Hepatocyte (in vitro differentiated cells): Measurements from ENCODE around the gene ADAMTS3. TPM values are rescaled to one million over a fixed set of nuclear protein-coding genes. Genes with fewer than 3 reads are reported as not detected.

Source experiments
- DNase-seq: peaks from one replicate; pipeline ENCODE4 v3.0.0-alpha.2; 2016; ENCODE audit warnings: low spot score
- H2AFZ ChIP-seq: fragments of 200-600 bp; sonication (generic); 2 replicates; pipeline ENCODE4 v1.6.0; 2016; ENCODE audit warnings: antibody characterized with exemption, mild to moderate bottlenecking
- H3K27ac ChIP-seq: fragments of 200-600 bp; sonication (generic); 2 replicates; pipeline ENCODE4 v1.5.1; 2016; ENCODE audit warnings: mild to moderate bottlenecking
- H3K27me3 ChIP-seq: fragments of 200-600 bp; sonication (generic); 2 replicates; pipeline ENCODE4 v1.6.1; 2016
- H3K36me3 ChIP-seq: fragments of 200-600 bp; sonication (generic); replicated peaks from 2 replicates; pipeline ENCODE4 v1.5.1; 2016; ENCODE audit warnings: low read depth; ENCODE audit not compliant: insufficient read depth
- H3K4me1 ChIP-seq: fragments of 200-600 bp; sonication (generic); 2 replicates; pipeline ENCODE4 v1.5.1; 2016; ENCODE audit warnings: mild to moderate bottlenecking, moderate library complexity; ENCODE audit not compliant: insufficient read depth
- H3K4me2 ChIP-seq: fragments of 200-600 bp; sonication (generic); 2 replicates; pipeline ENCODE4 v1.6.0; 2016
- H3K4me3 ChIP-seq: fragments of 200-600 bp; sonication (generic); 2 replicates; pipeline ENCODE4 v1.5.1; 2016; ENCODE audit warnings: mild to moderate bottlenecking
- H3K79me2 ChIP-seq: fragments of 200-600 bp; sonication (generic); 2 replicates; pipeline ENCODE4 v1.6.0; 2017; ENCODE audit warnings: mild to moderate bottlenecking
- H3K9me2 ChIP-seq: fragments of 200-600 bp; sonication (generic); replicated peaks from 2 replicates; pipeline ENCODE4 v1.6.0; 2017; ENCODE audit warnings: mild to moderate bottlenecking; ENCODE audit not compliant: insufficient read depth
- H3K9me3 ChIP-seq: fragments of 200-600 bp; sonication (generic); 2 replicates; pipeline ENCODE4 v1.5.1; 2016; ENCODE audit warnings: low read depth, mild to moderate bottlenecking
- H4K20me1 ChIP-seq: fragments of 200-600 bp; sonication (generic); 2 replicates; pipeline ENCODE4 v1.6.0; 2016; ENCODE audit warnings: mild to moderate bottlenecking; ENCODE audit not compliant: insufficient read depth, poor library complexity, severe bottlenecking
- CTCF ChIP-seq: fragments of 200-600 bp; sonication (generic); IDR thresholded peaks from 2 replicates; pipeline ENCODE4 v1.5.1; 2016; ENCODE audit warnings: antibody characterized with exemption, mild to moderate bottlenecking; ENCODE audit not compliant: poor library complexity
- EZH2 ChIP-seq: fragments of 200-600 bp; sonication (generic); IDR thresholded peaks from 2 replicates; pipeline ENCODE4 v1.6.1; 2016; ENCODE audit warnings: antibody characterized with exemption, mild to moderate bottlenecking, borderline replicate concordance
- EZH2phosphoT487 ChIP-seq: fragments of 200-600 bp; sonication (generic); IDR thresholded peaks from one replicate; pipeline ENCODE4 v1.6.1; 2018; ENCODE audit warnings: antibody characterized with exemption, mild to moderate bottlenecking, low read depth, moderate library complexity; ENCODE audit not compliant: unreplicated experiment, severe bottlenecking
- WGBS: methylation state at CpG from one replicate; pipeline ENCODE4 v1.1.6; 2016; ENCODE audit warnings: low lambda C conversion rate; ENCODE audit errors: missing lambda C conversion rate; 5-methylcytosine and 5-hydroxymethylcytosine counted together
- polyA plus RNA-seq: library from polyadenylated mRNA; unstranded; fragments of >200 nt; fragmentation: Nextera tagmentation; extraction: Ambion mirVana; gene quantifications from 2 replicates; pipeline ENCODE4 v1.2.1, GENCODE V29; 2016
- total RNA-seq: library from RNA; depleted of rRNA; stranded (reverse); fragments of >200 nt; gene quantifications from 2 replicates; pipeline ENCODE4 v1.2.3, GENCODE V29; 2014

The ADAMTS3 gene
- total and polyA plus RNA-seq, 2 experiments from 2014 or later, result 0.59 to 5.8 TPM

GRCh38 chr4:72341432-72341820 is 227.6 kb downstream of the ADAMTS3 start:
- DNase-seq, result no peak
- Histone ChIP-seq H3K4me2 (no peak overlapping the region), H3K4me1 (no peaks in the 10 kb centered on the region), H3K9me3 (no peaks in the 10 kb centered on the region), H3K4me3 (no peak overlapping the region), H3K79me2 (no peaks in the 10 kb centered on the region), H3K27ac (no peak overlapping the region), H3K9me2 (no peaks in the 10 kb centered on the region), H3K36me3 (no peaks in the 10 kb centered on the region), H2AFZ (no peak overlapping the region), H3K27me3 (no peaks in the 10 kb centered on the region), H4K20me1 (no peaks in the 10 kb centered on the region)
- WGBS, result 88% methylated on average over 2 of the region's 2 CpGs
- TF ChIP-seq EZH2 (no peak), CTCF (no peak), EZH2phosphoT487 (no peak)

- H3K9me2 ChIP-seq, result no peaks in the 10 kb centered on the region
- no peaks in the 10 kb centered on the region for H3K36me3 ChIP-seq
- H3K9me3 ChIP-seq, result no peaks in the 10 kb centered on the region
- no peak overlapping the region for H3K4me2 ChIP-seq
- TF ChIP-seq EZH2, result no peak
- TF ChIP-seq EZH2phosphoT487, result no peak
- TF ChIP-seq CTCF, result no peak
- H3K27ac ChIP-seq, result no peak overlapping the region
- WGBS, result 45% methylated on average over 1 of the region's 1 CpG
- H3K79me2 ChIP-seq, result no peaks in the 10 kb centered on the region
- no peaks in the 10 kb centered on the region for H3K27me3 ChIP-seq
- no peak overlapping the region for H3K4me3 ChIP-seq
- DNase-seq, result no peak
- no peak overlapping the region for H2AFZ ChIP-seq
- H4K20me1 ChIP-seq, result no peaks in the 10 kb centered on the region
- no peaks in the 10 kb centered on the region for H3K4me1 ChIP-seq
Observed at GRCh38 chr4:72340803-72341431, 228.1 kb downstream of the ADAMTS3 start.

GRCh38 chr4:72338060-72338459 is 231.0 kb downstream of the ADAMTS3 start:
- H3K4me2 ChIP-seq, result no peak overlapping the region
- no peaks in the 10 kb centered on the region for H3K9me3 ChIP-seq
- no peak overlapping the region for H2AFZ ChIP-seq
- no peak for DNase-seq
- H3K27ac ChIP-seq, result no peak overlapping the region
- no peak overlapping the region for H3K4me3 ChIP-seq
- H3K27me3 ChIP-seq, result no peaks in the 10 kb centered on the region
- TF ChIP-seq EZH2phosphoT487 (no peak), EZH2 (no peak), CTCF (no peak)
- no peaks in the 10 kb centered on the region for H3K9me2 ChIP-seq
- no peaks in the 10 kb centered on the region for H3K36me3 ChIP-seq
- 95% methylated on average over 1 of the region's 1 CpG for WGBS
- H4K20me1 ChIP-seq, result no peaks in the 10 kb centered on the region
- no peaks in the 10 kb centered on the region for H3K79me2 ChIP-seq
- H3K4me1 ChIP-seq, result no peaks in the 10 kb centered on the region
